A549 treated with AZD2906 at 1 μM for 4 hours (cell line): ENCODE results near the gene OR11H1. TPM values are rescaled to one million over a fixed set of nuclear protein-coding genes. Genes with fewer than 3 reads are reported as not detected.

ENCODE experiments used
- total RNA-seq: library from RNA; stranded (reverse); fragments of 200-300 nt; extraction: Qiagen RNA extraction; gene quantifications from 5 replicates; pipeline ENCODE4 v1.2.3, GENCODE V29; 2022

Gene OR11H1, protein sequence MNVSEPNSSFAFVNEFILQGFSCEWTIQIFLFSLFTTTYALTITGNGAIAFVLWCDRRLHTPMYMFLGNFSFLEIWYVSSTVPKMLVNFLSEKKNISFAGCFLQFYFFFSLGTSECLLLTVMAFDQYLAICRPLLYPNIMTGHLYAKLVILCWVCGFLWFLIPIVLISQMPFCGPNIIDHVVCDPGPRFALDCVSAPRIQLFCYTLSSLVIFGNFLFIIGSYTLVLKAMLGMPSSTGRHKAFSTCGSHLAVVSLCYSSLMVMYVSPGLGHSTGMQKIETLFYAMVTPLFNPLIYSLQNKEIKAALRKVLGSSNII
- not detected in 5 replicates for total RNA-seq

DNA sequence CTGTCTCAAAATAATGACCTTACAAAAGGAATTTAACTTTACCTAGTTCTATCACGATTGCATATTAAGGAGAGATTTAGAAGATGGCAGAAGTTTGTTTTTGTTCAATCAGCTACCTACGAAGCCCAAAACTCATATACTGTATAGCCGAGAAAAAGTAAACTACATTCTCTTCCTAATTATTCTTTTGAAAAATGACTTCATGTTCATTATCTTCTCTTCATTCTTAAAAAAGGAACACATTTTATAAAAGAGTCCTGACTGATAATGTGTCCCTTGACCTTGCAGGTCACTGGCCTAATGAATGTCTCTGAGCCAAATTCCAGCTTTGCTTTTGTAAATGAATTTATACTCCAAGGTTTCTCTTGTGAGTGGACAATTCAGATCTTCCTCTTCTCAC is at the start of gene OR11H1:
OR11H1 (plus strand) TSS at position 301 of the 400 bp plus-strand sequence; CDS start at position 301, 0 bp downstream.

Other genes with a start within 250 kb of the OR11H1 start
- not detected in 5 replicates for gene POTEH, start 161.8 kb downstream of the OR11H1 start, total RNA-seq